ENCODE results near the gene SYCP1.
"Not testable (repeated sequence)": the region's sequence is repeated elsewhere in the genome, so short reads cannot be mapped to it uniquely, and the experiment has no call there.

SYCP1 gene

DNA sequence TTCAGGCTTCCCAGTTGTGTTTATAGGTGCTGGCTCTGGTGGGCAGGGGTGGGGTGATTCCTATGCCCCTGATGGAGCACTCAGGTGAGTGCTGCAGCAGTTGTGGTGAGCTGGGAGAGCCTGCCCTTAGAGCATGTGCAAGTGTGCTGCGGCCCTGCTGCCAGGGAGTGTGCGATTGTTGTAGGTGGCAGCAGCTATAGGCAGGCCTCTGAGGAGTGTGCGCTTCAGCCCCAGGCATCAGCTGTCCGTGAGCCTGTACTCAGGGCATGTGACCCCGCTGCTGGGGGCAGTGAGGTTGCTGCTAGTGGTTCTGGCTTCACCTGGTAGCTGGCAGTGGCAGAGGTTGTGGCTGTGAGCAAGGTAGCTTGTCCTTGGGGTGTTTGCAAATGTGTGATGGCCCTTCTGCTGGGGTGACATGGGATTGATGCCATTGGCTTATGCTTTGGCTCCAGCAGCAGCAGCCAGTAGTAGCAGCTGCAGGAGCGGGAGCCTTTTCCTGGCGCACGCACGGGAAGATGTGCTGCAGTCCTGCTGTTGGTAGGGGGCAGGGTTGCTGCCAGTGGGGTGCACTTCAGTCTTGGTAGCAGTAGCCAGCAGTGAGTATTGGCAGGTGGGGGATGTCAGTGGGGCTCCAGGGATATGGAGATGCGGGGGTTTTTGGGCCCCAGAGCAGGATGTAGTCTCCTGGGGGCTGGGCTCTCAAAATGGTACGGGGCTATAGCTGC is 37.7 kb downstream of the SYCP1 start:
- Histone ChIP-seq H3K27me3 (ENCODE audit: insufficient read depth, low read depth, severe bottlenecking) (no peaks in the 10 kb centered on the region), H3K27ac (no peak overlapping the region), H3K4me3 (ENCODE audit: low read depth, low read length) (no peak overlapping the region), H3K36me3 (no peaks in the 10 kb centered on the region), H3K9me3 (ENCODE audit: severe bottlenecking) (no peaks in the 10 kb centered on the region)
- TF ChIP-seq, protein P1, sequence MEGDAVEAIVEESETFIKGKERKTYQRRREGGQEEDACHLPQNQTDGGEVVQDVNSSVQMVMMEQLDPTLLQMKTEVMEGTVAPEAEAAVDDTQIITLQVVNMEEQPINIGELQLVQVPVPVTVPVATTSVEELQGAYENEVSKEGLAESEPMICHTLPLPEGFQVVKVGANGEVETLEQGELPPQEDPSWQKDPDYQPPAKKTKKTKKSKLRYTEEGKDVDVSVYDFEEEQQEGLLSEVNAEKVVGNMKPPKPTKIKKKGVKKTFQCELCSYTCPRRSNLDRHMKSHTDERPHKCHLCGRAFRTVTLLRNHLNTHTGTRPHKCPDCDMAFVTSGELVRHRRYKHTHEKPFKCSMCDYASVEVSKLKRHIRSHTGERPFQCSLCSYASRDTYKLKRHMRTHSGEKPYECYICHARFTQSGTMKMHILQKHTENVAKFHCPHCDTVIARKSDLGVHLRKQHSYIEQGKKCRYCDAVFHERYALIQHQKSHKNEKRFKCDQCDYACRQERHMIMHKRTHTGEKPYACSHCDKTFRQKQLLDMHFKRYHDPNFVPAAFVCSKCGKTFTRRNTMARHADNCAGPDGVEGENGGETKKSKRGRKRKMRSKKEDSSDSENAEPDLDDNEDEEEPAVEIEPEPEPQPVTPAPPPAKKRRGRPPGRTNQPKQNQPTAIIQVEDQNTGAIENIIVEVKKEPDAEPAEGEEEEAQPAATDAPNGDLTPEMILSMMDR (IDR thresholded peaks at IDR 0.05; ENCODE audit: low read depth, low read length): no peak
- DNase-seq: no peak

DNA sequence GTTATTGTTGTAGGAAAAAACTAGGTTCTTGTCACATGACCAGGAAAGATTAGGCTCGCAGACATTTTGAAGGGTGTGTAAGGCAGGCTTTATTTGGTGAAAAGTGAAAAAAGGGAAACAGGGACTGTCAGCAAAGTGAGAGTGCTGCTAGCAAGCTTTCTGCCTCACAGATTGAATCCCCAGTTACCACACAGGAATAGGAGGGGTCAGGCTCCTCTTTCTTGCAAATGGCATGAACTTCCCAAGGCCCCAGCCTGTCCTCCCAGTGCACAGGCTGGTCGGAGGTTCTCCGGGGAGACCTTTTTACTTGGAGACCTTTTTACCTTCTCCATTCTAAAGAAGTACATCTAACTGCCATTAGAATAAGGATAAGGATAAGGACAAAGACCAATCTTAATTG is 42.1 kb downstream of the SYCP1 start:
- no peak overlapping the region for H3K4me3 ChIP-seq (ENCODE audit: low read depth, low read length)
- no peak for DNase-seq
- no peaks in the 10 kb centered on the region for H3K9me3 ChIP-seq (ENCODE audit: severe bottlenecking)
- H3K27me3 ChIP-seq (ENCODE audit: insufficient read depth, low read depth, severe bottlenecking): no peaks in the 10 kb centered on the region
- TF ChIP-seq, protein P1 (IDR thresholded peaks at IDR 0.05; ENCODE audit: low read depth, low read length): no peak
- H3K36me3 ChIP-seq: no peaks in the 10 kb centered on the region
- H3K27ac ChIP-seq: no peak overlapping the region

DNA sequence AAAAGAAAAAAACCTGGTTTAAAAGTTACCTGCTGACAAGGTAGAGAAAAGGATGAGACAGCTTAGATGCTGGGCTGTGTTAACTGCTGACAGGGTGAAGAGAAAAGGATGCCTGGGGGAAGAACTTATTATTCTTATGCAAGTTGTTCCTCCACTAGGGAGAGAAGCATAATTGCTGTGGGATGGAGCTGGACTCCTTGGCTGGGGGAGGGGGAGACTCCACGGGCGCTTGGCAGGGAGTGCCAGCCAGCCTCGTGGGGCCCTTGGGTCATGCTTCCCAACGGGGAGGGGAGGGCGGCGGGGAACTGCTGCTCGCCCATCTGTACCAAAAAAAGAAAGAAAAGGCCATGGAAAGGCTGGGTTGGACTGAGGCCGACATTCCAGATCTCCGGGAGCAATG is 47.2 kb downstream of the SYCP1 start:
- Histone ChIP-seq H3K27me3 (ENCODE audit: insufficient read depth, low read depth, severe bottlenecking) (no peaks in the 10 kb centered on the region), H3K9me3 (ENCODE audit: severe bottlenecking) (no peaks in the 10 kb centered on the region), H3K27ac (no peak overlapping the region), H3K4me3 (ENCODE audit: low read depth, low read length) (no peak overlapping the region), H3K36me3 (no peaks in the 10 kb centered on the region)
- TF ChIP-seq, protein P1 (IDR thresholded peaks at IDR 0.05; ENCODE audit: low read depth, low read length): no peak
- no peak for DNase-seq

GRCh38 chr1:114902343-114902742 is 47.7 kb downstream of the SYCP1 start:
- Histone ChIP-seq H3K36me3 (no peaks in the 10 kb centered on the region), H3K4me3 (ENCODE audit: low read depth, low read length) (no peak overlapping the region), H3K9me3 (ENCODE audit: severe bottlenecking) (no peaks in the 10 kb centered on the region), H3K27ac (no peak overlapping the region), H3K27me3 (ENCODE audit: insufficient read depth, low read depth, severe bottlenecking) (no peaks in the 10 kb centered on the region)
- DNase-seq: no peak
- TF ChIP-seq, protein P1 (IDR thresholded peaks at IDR 0.05; ENCODE audit: low read depth, low read length): no peak

GRCh38 chr1:114903480-114903879 is 48.8 kb downstream of the SYCP1 start:
- DNase-seq: no peak
- no peaks in the 10 kb centered on the region for H3K27me3 ChIP-seq (ENCODE audit: insufficient read depth, low read depth, severe bottlenecking)
- no peaks in the 10 kb centered on the region for H3K9me3 ChIP-seq (ENCODE audit: severe bottlenecking)
- no peaks in the 10 kb centered on the region for H3K36me3 ChIP-seq
- no peak overlapping the region for H3K4me3 ChIP-seq (ENCODE audit: low read depth, low read length)
- no peak overlapping the region for H3K27ac ChIP-seq
- TF ChIP-seq, protein P1 (IDR thresholded peaks at IDR 0.05; ENCODE audit: low read depth, low read length): no peak

DNA sequence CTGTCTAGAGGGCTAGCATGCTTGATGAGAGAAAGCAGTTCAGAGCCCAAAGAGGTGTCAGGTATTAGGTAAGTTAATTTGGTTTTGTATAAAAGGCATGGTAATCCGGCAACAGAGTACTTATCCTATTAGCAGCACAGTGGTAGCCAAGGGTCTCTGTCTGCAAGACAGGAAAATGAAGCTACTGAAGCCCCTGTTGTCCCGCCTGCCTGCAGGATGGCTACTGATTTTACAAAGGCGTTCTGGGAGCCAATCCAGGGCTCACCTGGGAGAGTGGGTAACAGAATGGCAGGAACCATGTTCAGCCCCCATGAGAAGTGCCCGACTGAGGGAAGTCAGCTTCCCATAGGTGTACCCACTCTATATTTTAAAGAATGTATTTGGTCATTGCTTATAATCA is 61.1 kb downstream of the SYCP1 start:
- H3K4me3 ChIP-seq (ENCODE audit: low read depth, low read length); H3K27ac ChIP-seq; H3K27me3 ChIP-seq (ENCODE audit: insufficient read depth, low read depth, severe bottlenecking); H3K9me3 ChIP-seq (ENCODE audit: severe bottlenecking); DNase-seq; H3K36me3 ChIP-seq: not testable (repeated sequence)

All from WERI-Rb-1 (cell line).